Activated CD4-positive, alpha-beta T cell treated with anti-CD3 and anti-CD28 coated beads, Interleukin-2, amount 50 U/mL, for 48 hours (primary cell): ENCODE measurements around the gene NRDE2.
"Not testable (repeated sequence)": the region's sequence is repeated elsewhere in the genome, so short reads cannot be mapped to it uniquely, and the experiment has no call there.

ENCODE experiments used
- DNase-seq, 2 experiments: peaks; one replicate each; pipeline ENCODE4 v3.0.0-alpha.2; 2020

NRDE2 gene

GRCh38 chr14:90344331-90345238 is 12.8 kb upstream of the NRDE2 start:
- DNase-seq: no peak

GRCh38 chr14:90342327-90342726 is 10.6 kb upstream of the NRDE2 start:
- no peak for DNase-seq

GRCh38 chr14:90341784-90342183 is 10.0 kb upstream of the NRDE2 start:
- DNase-seq: no peak

GRCh38 chr14:90341232-90341631 is 9.5 kb upstream of the NRDE2 start:
- DNase-seq: not testable (repeated sequence)

- no peak for DNase-seq
Measured at GRCh38 chr14:90336985-90337384, 5.2 kb upstream of the NRDE2 start.

GRCh38 chr14:90336401-90336800 is 4.7 kb upstream of the NRDE2 start:
- DNase-seq: no peak

- DNase-seq: no peak
Measured at GRCh38 chr14:90332271-90332584, 487 bp upstream of the NRDE2 start.

- DNase-seq: no peak
Measured at GRCh38 chr14:90330203-90331196, 1.2 kb downstream of the NRDE2 start.

- no peak for DNase-seq
Measured at GRCh38 chr14:90321891-90322290, 9.8 kb downstream of the NRDE2 start.

- no peak for DNase-seq
Measured at GRCh38 chr14:90319634-90320541, 11.9 kb downstream of the NRDE2 start.

GRCh38 chr14:90319173-90319572 is 12.6 kb downstream of the NRDE2 start:
- no peak for DNase-seq

GRCh38 chr14:90318016-90318415 is 13.7 kb downstream of the NRDE2 start:
- no peak for DNase-seq

- no peak for DNase-seq
Measured at GRCh38 chr14:90317286-90317685, 14.5 kb downstream of the NRDE2 start.

- no peak for DNase-seq
Measured at GRCh38 chr14:90308561-90308960, 23.2 kb downstream of the NRDE2 start.

- no peak for DNase-seq
Measured at GRCh38 chr14:90305176-90305601, 26.6 kb downstream of the NRDE2 start.

GRCh38 chr14:90304502-90304901 is 27.2 kb downstream of the NRDE2 start:
- DNase-seq: no peak

GRCh38 chr14:90303473-90303872 is 28.3 kb downstream of the NRDE2 start:
- no peak for DNase-seq

- no peak for DNase-seq
Measured at GRCh38 chr14:90302529-90303303, 29.0 kb downstream of the NRDE2 start.

- DNase-seq: no peak
Measured at GRCh38 chr14:90301668-90302090, 30.1 kb downstream of the NRDE2 start.

- no peak for DNase-seq
Measured at GRCh38 chr14:90301122-90301521, 30.6 kb downstream of the NRDE2 start.

- no peak for DNase-seq
Measured at GRCh38 chr14:90300611-90301047, 31.1 kb downstream of the NRDE2 start.

- no peak for DNase-seq
Measured at GRCh38 chr14:90299408-90299807, 32.3 kb downstream of the NRDE2 start.
